MM.1S (cell line): Measurements from ENCODE around the gene VGLL3.

Source experiments
- EZH2 ChIP-seq: fragments of 300-600 bp; sonication (generic); optimal IDR thresholded peaks from 2 replicates; pipeline ENCODE3; 2017; ENCODE audit warnings: low read depth, mild to moderate bottlenecking, antibody characterized with exemption, low read length, mixed read lengths
- EZH2phosphoT487 ChIP-seq: fragments of 300-600 bp; sonication (generic); IDR thresholded peaks from 2 replicates; pipeline ENCODE4 v1.6.1; 2018; ENCODE audit warnings: antibody characterized with exemption, low read length

- TF ChIP-seq EZH2 (no peak), EZH2phosphoT487 (no peak)
Observed at GRCh38 chr3:86963611-86964010, 27.3 kb downstream of the VGLL3 start.
